ENCODE data around the gene RFX5.
"Not testable (repeated sequence)": the region's sequence is repeated elsewhere in the genome, so short reads cannot be mapped to it uniquely, and the experiment has no call there.

Gene RFX5

DNA sequence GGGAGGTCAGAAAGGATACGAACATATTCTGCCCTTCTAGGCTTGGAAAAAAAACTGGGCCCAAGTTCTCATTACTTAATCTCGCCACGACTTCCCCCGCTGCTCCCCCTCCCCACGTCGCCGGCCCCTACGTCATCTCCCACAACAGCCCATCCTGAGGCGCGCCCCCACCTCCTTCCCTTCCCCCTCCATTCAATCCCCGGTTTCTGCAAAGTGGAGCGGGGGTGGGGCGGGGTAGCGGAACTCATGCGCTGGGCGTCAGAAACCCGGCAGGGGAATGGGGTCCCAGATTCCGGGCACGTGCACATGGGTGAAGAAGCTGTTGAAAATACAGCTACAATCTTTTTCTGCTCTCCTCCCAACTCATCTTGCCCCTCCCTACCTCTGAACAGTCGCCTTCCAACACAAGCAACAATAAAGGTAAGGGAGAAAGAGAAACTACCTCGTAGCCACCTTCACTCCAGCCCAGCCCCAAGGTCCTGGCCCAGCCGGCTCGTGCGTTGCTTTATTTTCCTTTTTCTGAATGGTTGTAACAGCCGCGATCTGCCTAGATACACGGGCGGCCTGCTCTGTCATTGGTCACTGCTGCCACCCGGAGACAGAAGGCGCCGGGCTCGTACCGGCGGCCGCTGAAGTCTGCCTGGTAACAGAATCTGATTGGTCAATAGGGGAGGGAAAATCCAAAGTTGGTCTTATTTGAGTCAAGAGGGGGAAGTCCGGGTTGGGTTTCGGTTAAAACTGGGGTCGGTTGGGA, at the start of gene RFX5:
Gene RFX5, minus strand, starts transcription at position 484 of the 754 bp plus-strand sequence. CDS start 932 bp downstream, outside the sequence.
- TF ChIP-seq, protein P1, sequence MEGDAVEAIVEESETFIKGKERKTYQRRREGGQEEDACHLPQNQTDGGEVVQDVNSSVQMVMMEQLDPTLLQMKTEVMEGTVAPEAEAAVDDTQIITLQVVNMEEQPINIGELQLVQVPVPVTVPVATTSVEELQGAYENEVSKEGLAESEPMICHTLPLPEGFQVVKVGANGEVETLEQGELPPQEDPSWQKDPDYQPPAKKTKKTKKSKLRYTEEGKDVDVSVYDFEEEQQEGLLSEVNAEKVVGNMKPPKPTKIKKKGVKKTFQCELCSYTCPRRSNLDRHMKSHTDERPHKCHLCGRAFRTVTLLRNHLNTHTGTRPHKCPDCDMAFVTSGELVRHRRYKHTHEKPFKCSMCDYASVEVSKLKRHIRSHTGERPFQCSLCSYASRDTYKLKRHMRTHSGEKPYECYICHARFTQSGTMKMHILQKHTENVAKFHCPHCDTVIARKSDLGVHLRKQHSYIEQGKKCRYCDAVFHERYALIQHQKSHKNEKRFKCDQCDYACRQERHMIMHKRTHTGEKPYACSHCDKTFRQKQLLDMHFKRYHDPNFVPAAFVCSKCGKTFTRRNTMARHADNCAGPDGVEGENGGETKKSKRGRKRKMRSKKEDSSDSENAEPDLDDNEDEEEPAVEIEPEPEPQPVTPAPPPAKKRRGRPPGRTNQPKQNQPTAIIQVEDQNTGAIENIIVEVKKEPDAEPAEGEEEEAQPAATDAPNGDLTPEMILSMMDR (IDR thresholded peaks at IDR 0.05): no peak
- no peak for TF ChIP-seq ZFX (IDR thresholded peaks at IDR 0.05; ENCODE audit: borderline replicate concordance)
- peak within 1 kb of the TSS; percentile 63 for H3K27ac ChIP-seq

DNA sequence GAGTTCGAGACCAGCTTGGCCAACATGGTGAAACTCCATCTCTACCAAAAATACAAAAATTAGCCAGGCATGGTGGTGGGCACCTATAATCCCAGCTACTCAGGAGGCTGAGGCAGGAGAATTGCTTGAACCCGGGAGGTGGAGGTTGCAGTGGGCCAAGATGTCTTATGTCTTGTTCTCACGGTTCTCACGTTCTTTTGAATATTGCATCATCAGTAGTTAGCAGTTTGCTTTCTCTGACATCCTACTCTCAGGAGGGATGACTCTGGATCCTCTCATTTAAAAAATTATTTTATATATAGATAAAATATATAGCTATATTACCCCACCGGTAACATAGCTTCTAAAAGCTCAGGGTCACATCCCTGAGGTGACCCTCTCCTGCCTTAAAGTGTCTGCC, 49.2 kb upstream of the RFX5 start:
- not testable (repeated sequence) for H3K27ac ChIP-seq

DNA sequence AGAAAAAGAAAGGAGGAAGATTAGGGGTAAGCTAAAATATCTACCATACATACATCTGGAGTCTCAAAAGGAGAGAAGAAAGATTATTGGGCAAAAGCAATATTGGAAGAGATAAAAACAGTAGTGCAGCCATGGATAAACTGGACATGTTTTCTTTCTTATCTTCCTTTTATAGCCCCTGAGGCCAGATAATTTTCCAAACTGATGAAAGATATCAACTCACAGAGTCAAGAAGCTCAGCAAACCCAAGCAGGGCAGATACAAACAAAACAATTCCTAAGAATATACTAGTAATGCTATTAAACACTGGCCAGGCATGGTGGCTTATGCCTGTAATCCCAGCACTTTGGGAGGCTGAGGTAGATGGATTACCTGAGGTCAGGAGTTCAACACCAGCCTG, 46.5 kb upstream of the RFX5 start:
- TF ChIP-seq, protein P1 (IDR thresholded peaks at IDR 0.05): no peak
- no peak for TF ChIP-seq ZFX (IDR thresholded peaks at IDR 0.05; ENCODE audit: borderline replicate concordance)
- no peak overlapping the region for H3K27ac ChIP-seq

DNA sequence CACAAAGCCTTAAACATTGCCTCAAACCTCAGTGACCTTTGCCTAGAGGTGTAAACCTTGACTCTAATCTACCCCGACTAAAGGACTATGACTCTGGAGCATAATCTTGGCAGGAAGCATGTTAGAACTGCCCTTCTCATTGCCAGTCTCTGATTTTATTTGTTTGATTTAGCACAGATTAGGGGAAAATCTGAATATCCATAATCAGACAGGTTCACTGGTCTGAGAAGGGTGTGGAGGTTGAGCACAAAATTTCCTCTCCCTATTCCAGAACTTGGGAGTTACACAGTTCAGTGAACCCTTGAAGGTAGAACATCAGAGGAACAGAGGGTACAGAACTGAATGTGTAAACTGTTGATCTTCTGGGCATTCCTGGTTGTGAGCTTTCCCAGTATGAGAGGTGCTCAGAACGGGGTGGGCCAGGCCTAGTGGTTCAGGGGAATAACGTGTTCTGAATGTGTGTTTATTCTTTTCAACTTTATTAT, 44.1 kb upstream of the RFX5 start:
- no peak for TF ChIP-seq ZFX (IDR thresholded peaks at IDR 0.05; ENCODE audit: borderline replicate concordance)
- TF ChIP-seq, protein P1 (IDR thresholded peaks at IDR 0.05): no peak
- no peak overlapping the region for H3K27ac ChIP-seq

DNA sequence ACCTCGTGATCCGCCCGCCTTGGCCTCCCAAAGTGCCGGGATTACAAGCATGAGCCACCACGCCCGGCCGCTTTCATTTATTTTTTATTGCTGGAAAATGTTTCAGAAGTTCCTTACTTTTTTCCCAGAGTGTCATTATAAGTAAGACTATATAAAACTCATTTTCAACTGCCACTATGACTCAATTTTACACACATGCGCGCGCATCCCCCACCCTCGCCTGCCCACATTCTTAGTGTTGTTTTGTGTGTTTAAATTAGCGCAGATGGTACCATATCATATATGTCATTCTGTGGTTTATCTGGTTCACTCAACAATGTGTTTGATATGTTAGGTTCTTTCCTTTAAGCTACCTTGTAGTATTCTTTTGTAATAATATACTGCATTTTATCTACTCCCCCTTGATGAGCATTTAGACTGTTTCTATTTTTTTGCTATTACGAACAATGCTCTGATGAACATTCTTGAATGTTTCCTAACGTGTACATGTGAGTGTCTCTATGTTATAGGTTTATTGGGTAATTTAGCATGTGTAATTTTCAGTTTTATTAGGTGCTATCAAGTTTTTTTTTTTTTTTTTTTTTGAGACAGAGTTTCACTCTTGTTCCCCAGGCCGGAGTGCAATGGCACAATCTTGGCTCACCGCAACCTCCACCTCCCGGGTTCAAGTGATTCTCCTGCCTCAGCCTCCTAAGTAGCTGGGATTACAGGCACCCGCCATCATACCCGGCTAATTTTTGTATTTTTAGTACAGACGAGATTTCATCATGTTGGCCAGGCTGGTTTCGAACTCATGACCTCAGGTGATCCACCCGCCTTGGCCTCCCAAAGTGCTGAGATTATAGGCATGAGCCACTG, 43.4 kb upstream of the RFX5 start:
- not testable (repeated sequence) for H3K27ac ChIP-seq

DNA sequence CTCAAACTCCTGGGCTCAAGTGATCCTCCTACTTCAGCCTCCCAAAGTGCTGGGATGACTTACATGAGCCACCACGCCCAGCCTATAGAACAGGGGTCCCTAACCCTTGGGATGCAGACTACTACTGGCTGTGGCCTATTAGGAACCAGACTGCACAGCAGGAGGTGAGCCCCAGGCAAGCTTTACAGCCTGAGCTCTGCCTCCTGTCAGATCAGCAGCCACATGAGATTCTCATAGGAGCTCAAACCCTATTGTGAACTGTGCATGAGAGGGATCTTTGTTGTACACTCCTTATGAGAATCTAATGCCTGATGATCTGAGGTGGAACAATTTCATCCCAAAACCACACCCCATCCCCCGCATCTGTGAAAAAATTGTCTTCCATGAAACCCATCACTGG, 39.0 kb upstream of the RFX5 start:
- TF ChIP-seq, protein P1 (IDR thresholded peaks at IDR 0.05): no peak
- no peak for TF ChIP-seq ZFX (IDR thresholded peaks at IDR 0.05; ENCODE audit: borderline replicate concordance)
- no peak overlapping the region for H3K27ac ChIP-seq

DNA sequence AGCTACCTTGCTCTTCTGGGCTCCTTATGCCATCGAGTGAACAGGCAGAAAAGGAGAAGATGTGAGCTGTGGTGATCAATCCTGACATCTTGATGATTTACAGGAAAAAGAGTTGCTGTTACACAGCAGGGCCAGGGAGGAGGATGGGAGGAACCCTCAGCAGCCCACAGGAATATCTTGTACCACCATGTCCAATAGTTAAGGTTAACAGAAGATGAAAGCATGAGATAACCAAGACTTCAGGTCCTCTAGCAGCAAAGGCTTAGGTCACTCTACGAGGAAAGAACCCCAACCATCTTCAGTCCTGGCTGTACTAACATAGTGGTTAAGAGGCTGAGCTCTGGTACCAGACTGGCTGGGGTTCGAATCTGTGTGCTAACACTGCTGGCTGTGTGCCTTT, 37.5 kb upstream of the RFX5 start:
- H3K27ac ChIP-seq: no peak overlapping the region
- TF ChIP-seq, protein P1 (IDR thresholded peaks at IDR 0.05): no peak
- no peak for TF ChIP-seq ZFX (IDR thresholded peaks at IDR 0.05; ENCODE audit: borderline replicate concordance)

Measured in 22Rv1 (cell line).